Measurements from ENCODE around the gene SMAD6. TPM values are rescaled to one million over a fixed set of nuclear protein-coding genes. Genes with fewer than 3 reads are reported as not detected.

Gene SMAD6
- total and polyA plus RNA-seq, 9 of the 15 experiments (the other 6 are each of a cell fraction or from before 2014, with no cell fraction given): 0.10 to 15.5 (median 3.7) TPM

DNA sequence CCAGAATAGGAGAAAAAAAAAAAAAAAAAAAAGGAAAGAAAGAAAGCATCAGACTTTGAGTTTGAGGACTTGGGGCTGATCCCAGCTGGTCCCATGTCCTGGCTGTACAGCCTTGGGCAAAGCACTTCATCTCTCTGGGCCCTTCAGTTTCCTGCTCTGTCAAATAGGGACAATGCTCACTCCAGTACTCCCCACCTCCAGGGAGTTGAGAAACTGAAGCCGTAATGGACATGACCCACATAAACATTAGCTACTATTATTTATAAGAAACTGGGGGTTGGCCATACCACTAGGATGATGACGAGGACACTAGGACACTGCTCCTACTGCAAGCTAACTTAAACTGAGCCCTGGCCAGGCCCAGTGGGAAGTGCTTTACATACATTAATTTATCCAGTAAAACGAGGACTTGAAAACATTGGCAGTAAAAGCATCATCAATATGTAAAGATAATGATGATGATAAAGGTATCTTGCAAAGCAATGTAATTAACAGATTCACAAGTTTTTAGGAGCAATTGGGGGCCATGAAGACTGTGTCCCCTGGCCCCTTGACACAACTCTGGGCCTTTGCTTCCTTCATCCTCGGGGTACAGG is 22.9 kb upstream of the SMAD6 start:
- CTCF ChIA-PET (ENCODE audit: low intra/inter-chr PET ratio): no interaction called here
- ATAC-seq: peak; percentile 23
- DNase-seq (ENCODE audit: extremely low read depth in 1 of 4, low spot score in 3 of 4): no peak
- Histone ChIP-seq H3K27me3 (ENCODE audit: control insufficient read depth in 2 of 2, insufficient read depth in 2 of 2, low read length in 2 of 2) (no peaks in the 10 kb centered on the region), H2AFZ (ENCODE audit: low read depth, low read length) (no peak overlapping the region), H3K4me2 (ENCODE audit: insufficient read depth, low read length) (peak overlapping the region; percentile 64), H3K27ac (ENCODE audit: extremely low read depth, low read depth, low read length) (peak overlapping the region; percentile 60), H3K9me1 (ENCODE audit: control insufficient read depth, insufficient read depth, low read length) (no peaks in the 10 kb centered on the region), H3K79me2 (ENCODE audit: control insufficient read depth, insufficient read depth, low read length) (peaks cover 45% of the 10 kb centered on the region), H3K4me3 (no peak overlapping the region), H3K9me3 (replicated peaks; ENCODE audit: control insufficient read depth, insufficient read depth, low read depth, low read length) (peaks cover 11% of the 10 kb centered on the region; the same call in 1 of the 2 replicates), H4K20me1 (replicated peaks; ENCODE audit: control insufficient read depth, insufficient read depth, low read length) (no peaks in the 10 kb centered on the region), H3K4me1 (replicated peaks in 1 of 2; ENCODE audit: control insufficient read depth in 2 of 2, insufficient read depth in 2 of 2, low read length in 2 of 2) (peaks cover 32 to 40% of the 10 kb centered on the region in 2 experiments), H3K9ac (ENCODE audit: insufficient read depth in 1 of 2, low read depth in 2 of 2, low read length in 2 of 2) (peak overlapping the region; percentile 26 to 66; a peak in 3 of 4 replicates), H3K36me3 (ENCODE audit: control insufficient read depth, insufficient read depth, low read length) (peaks cover 78% of the 10 kb centered on the region)
- intact Hi-C loops (cut with micrococcal nuclease) (no loop called here), in situ Hi-C loops (cut with MboI) (no loop called here)
- WGBS (ENCODE audit: insufficient coverage, low coverage, missing lambda C conversion rate): 29% methylated on average over 4 of the region's 4 CpGs
- POLR2A ChIA-PET: interaction anchor here (0.7 to 2.0 kb wide), 8 partner anchors 11 to 61 kb away, joined by 3 to 9 read pairs (median 4); no protein-coding TSS in a partner anchor
- BruUV-seq (replicated peaks): no TSS peak
- peak; percentile 15 for FAIRE-seq
- peak; percentile 76 for TF ChIP-seq ZNF584 (CRISPR knock-in tag; IDR thresholded peaks at IDR 0.05; ENCODE audit: low read depth)
- no peak for TF ChIP-seq POLR2B (IDR thresholded peaks at IDR 0.05; ENCODE audit: low read depth, partially characterized antibody)
- TF ChIP-seq TOE1 (IDR thresholded peaks at IDR 0.05; ENCODE audit: borderline replicate concordance): no peak
- TF ChIP-seq TOE1 (CRISPR knock-in tag; IDR thresholded peaks at IDR 0.05; ENCODE audit: borderline replicate concordance, low read depth): 0 out of 2 replicates have a peak, but pooled peaks have one; percentile 39
- TF ChIP-seq TCF7L2 (IDR thresholded peaks at IDR 0.05; ENCODE audit: low read depth, low read length): no peak
- no peak for TF ChIP-seq MCM2 (IDR thresholded peaks at IDR 0.05; ENCODE audit: low read depth)
- no peak for TF ChIP-seq E2F3 (CRISPR knock-in tag; IDR thresholded peaks at IDR 0.05)
- no peak; the same call in 1 of the 2 replicates for TF ChIP-seq STAT5A (IDR thresholded peaks at IDR 0.05; ENCODE audit: borderline replicate concordance, low read length)
- no peak for TF ChIP-seq RBM39 (optimal IDR thresholded peaks at IDR 0.05; ENCODE audit: low read depth, low read length)
- TF ChIP-seq ZNF551 (CRISPR knock-in tag; IDR thresholded peaks at IDR 0.05): no peak
- TF ChIP-seq ZNF354B (CRISPR knock-in tag; IDR thresholded peaks at IDR 0.05): no peak
- no peak for TF ChIP-seq BCOR (IDR thresholded peaks at IDR 0.05)
- no peak for TF ChIP-seq SREBF1 (IDR thresholded peaks at IDR 0.05; ENCODE audit: borderline replicate concordance, low read depth, low read length)
- no peak for TF ChIP-seq JUN (IDR thresholded peaks at IDR 0.05; ENCODE audit: borderline replicate concordance, low read depth, low read length)
- no peak for TF ChIP-seq JUN (CRISPR knock-in tag; IDR thresholded peaks at IDR 0.05; ENCODE audit: borderline replicate concordance)
- no peak for TF ChIP-seq ZNF586 (CRISPR knock-in tag; conservative IDR thresholded peaks at IDR 0.05)
- TF ChIP-seq FOSL1 (tag; conservative IDR thresholded peaks at IDR 0.05): no peak
- no peak for TF ChIP-seq ATF1 (CRISPR knock-in tag; IDR thresholded peaks at IDR 0.05)
- no peak for TF ChIP-seq ATF1 (tag; IDR thresholded peaks at IDR 0.05)
- no peak for TF ChIP-seq MYC (IDR thresholded peaks at IDR 0.05; ENCODE audit: low read depth, low read length)
- peak; percentile 18; the same call in 1 of the 2 replicates for TF ChIP-seq MYC (CRISPR knock-in tag; IDR thresholded peaks at IDR 0.05; ENCODE audit: borderline replicate concordance, low read depth)
- no peak for TF ChIP-seq ZNF79 (CRISPR knock-in tag; IDR thresholded peaks at IDR 0.05; ENCODE audit: low read depth)
- peak; percentile 2; the same call in 1 of the 2 replicates for TF ChIP-seq ZNF644 (tag; IDR thresholded peaks at IDR 0.05; ENCODE audit: low read depth)
- no peak for TF ChIP-seq SMARCE1 (IDR thresholded peaks at IDR 0.05)

All from K562 (cell line).